B cell (primary cell): Measurements from ENCODE around the gene TOLLIP. TPM values are rescaled to one million over a fixed set of nuclear protein-coding genes. Genes with fewer than 3 reads are reported as not detected.

Experiments
- ATAC-seq: fragments of 200-7000 bp; cut with Tn5 transposase; one replicate; pipeline ENCODE4 v1.10.0; 2021; ENCODE audit warnings: low read depth, mild to moderate bottlenecking, moderate number of reproducible peaks, moderate library complexity
- CTCF ChIA-PET: fragments of 350-600 bp; sonication (Branson Sonifier 250); formaldehyde crosslinking; loops from one replicate; lab custom pipeline; 2021; ENCODE audit warnings: antibody characterized with exemption, inconsistent platforms; lab: Charles Lee
- POLR2A ChIA-PET: fragments of 350-600 bp; sonication (Branson Sonifier 250); formaldehyde crosslinking; loops from one replicate; lab custom pipeline; 2021; ENCODE audit warnings: antibody characterized with exemption; lab: Charles Lee
- DNase-seq: peaks from one replicate; pipeline ENCODE4 v3.0.0; 2013
- H2AFZ ChIP-seq: 2 replicates; pipeline ENCODE4 v1.6.1; 2012; ENCODE audit warnings: mild to moderate bottlenecking, low read depth, low read length; ENCODE audit not compliant: insufficient read depth, poor library complexity, severe bottlenecking
- H3K27ac ChIP-seq, 2 donors: 1 replicate in 1 of 2; 2 replicates in 1 of 2; pipeline ENCODE4 v1.5.1; 2012 to 2013; ENCODE audit warnings: low read length in 2 of 2, mild to moderate bottlenecking in 2 of 2, moderate library complexity in 1 of 2
- H3K27me3 ChIP-seq, 4 experiments: fragments of 200-600 bp in 1 of 4; sonication (generic) in 1 of 4; replicated peaks in 1 of 4; 1 replicate in 2 of 4; 2 replicates in 2 of 4; pipeline versions ENCODE4 v1.6.1 to v1.7.0; 2013 to 2016; ENCODE audit warnings: low read length in 3 of 4, mild to moderate bottlenecking in 2 of 4, mixed read lengths in 1 of 4, moderate library complexity in 1 of 4; ENCODE audit not compliant: insufficient read depth in 4 of 4, control insufficient read depth in 3 of 4; ENCODE audit errors: control extremely low read depth in 1 of 4
- H3K36me3 ChIP-seq, 2 experiments: replicated peaks in 1 of 2; 1 replicate in 1 of 2; 2 replicates in 1 of 2; pipeline versions ENCODE4 v1.6.1 to v1.7.1; 2013; ENCODE audit warnings: low read length in 1 of 2; ENCODE audit not compliant: insufficient read depth in 2 of 2, control insufficient read depth in 1 of 2; ENCODE audit errors: control extremely low read depth in 1 of 2, extremely low read depth in 1 of 2
- H3K4me1 ChIP-seq, 2 donors: fragments of 200-600 bp in 1 of 2; sonication (generic) in 1 of 2; 1 replicate in 1 of 2; 2 replicates in 1 of 2; pipeline versions ENCODE4 v1.5.1 to v1.6.1; 2013 to 2017; ENCODE audit warnings: low read length in 2 of 2; ENCODE audit not compliant: control insufficient read depth in 2 of 2, insufficient read depth in 2 of 2
- H3K4me2 ChIP-seq: replicated peaks from 2 replicates; pipeline ENCODE3; 2012; ENCODE audit warnings: mild to moderate bottlenecking, low read depth, low read length; ENCODE audit not compliant: poor library complexity, severe bottlenecking
- H3K4me3 ChIP-seq, 5 experiments: fragments of 200-600 bp in 1 of 5; sonication (generic) in 1 of 5; 1 replicate in 3 of 5; 2 replicates in 2 of 5; pipeline versions ENCODE4 v1.5.1 to v1.7.0; 2011 to 2016; ENCODE audit warnings: low read length in 4 of 5, mild to moderate bottlenecking in 4 of 5, low read depth in 2 of 5, control low read depth in 1 of 5, moderate library complexity in 1 of 5; ENCODE audit not compliant: insufficient read depth in 1 of 5; ENCODE audit errors: control extremely low read depth in 1 of 5, extremely low read depth in 1 of 5
- H3K79me2 ChIP-seq: fragments of 200-600 bp; sonication (generic); one replicate; pipeline ENCODE4 v1.6.0; 2016; ENCODE audit warnings: low read length; ENCODE audit not compliant: control insufficient read depth, insufficient read depth
- H3K9ac ChIP-seq: fragments of 200-600 bp; sonication (generic); 2 replicates; pipeline ENCODE4 v1.6.1; 2017; ENCODE audit warnings: mild to moderate bottlenecking, low read length, moderate library complexity
- H3K9me3 ChIP-seq, 3 donors: one replicate each; pipeline versions ENCODE4 v1.6.1 to v1.7.1; 2013; ENCODE audit warnings: low read length in 2 of 3; ENCODE audit not compliant: control insufficient read depth in 2 of 3, insufficient read depth in 1 of 3; ENCODE audit errors: control extremely low read depth in 1 of 3
- H4K20me1 ChIP-seq: 2 replicates; pipeline ENCODE4 v1.6.0; 2012; ENCODE audit warnings: mild to moderate bottlenecking, low read length; ENCODE audit not compliant: insufficient read depth, control insufficient read depth, poor library complexity, severe bottlenecking
- H3K27ac Mint-ChIP-seq: one replicate; pipeline ENCODE4 v1.8.0; 2021; ENCODE audit warnings: mixed read lengths
- H3K27me3 Mint-ChIP-seq: one replicate; pipeline ENCODE4 v1.8.0; 2021; ENCODE audit warnings: mixed read lengths
- H3K4me1 Mint-ChIP-seq: one replicate; pipeline ENCODE4 v1.8.0; 2021; ENCODE audit warnings: mixed read lengths
- H3K4me3 Mint-ChIP-seq: one replicate; pipeline ENCODE4 v1.8.0; 2021; ENCODE audit warnings: mixed read lengths
- H3K9me3 Mint-ChIP-seq: one replicate; pipeline ENCODE4 v1.8.0; 2022; ENCODE audit warnings: mixed read lengths; ENCODE audit not compliant: insufficient read depth
- CTCF ChIP-seq: fragments of 200-600 bp; IDR thresholded peaks from one replicate; pipeline ENCODE4 v1.8.0; 2022; ENCODE audit warnings: antibody characterized with exemption, mild to moderate bottlenecking
- EZH2 ChIP-seq: IDR thresholded peaks from 2 replicates; pipeline ENCODE4 v1.6.1; 2012; ENCODE audit warnings: borderline replicate concordance, low read depth, mild to moderate bottlenecking, moderate library complexity, low read length; ENCODE audit not compliant: insufficient read depth, poor library complexity, severe bottlenecking
- WGBS: methylation state at CpG from one replicate; pipeline ENCODE4 v1.1.5; 2013; ENCODE audit warnings: missing lambda C conversion rate; ENCODE audit not compliant: insufficient coverage; 5-methylcytosine and 5-hydroxymethylcytosine counted together
- intact Hi-C: fragments of 100-400 bp; cut with micrococcal nuclease; formaldehyde crosslinking; loops from one replicate; pipeline ENCODE4 v1.10.0; 2022
- polyA plus RNA-seq: library from polyadenylated mRNA; depleted of rRNA; stranded (reverse); fragments of >200 nt; gene quantifications from 2 replicates; pipeline ENCODE4 v1.2.3, GENCODE V29; 2012
- total RNA-seq, 2 donors: library from RNA; stranded (reverse); fragments of 120-200 nt in 1 of 2; gene quantifications; 1 replicate in 1 of 2; 2 replicates in 1 of 2; pipeline versions ENCODE4 v1.2.3 to v1.2.4, GENCODE V29; 2013 to 2022

The TOLLIP gene
- total and polyA plus RNA-seq, 2 donors (not counting 1 experiment from before 2014, with no cell fraction given): 34.7 to 52.5 TPM

GRCh38 chr11:1260023-1260501 lies 49.4 kb downstream of the TOLLIP start:
- Mint-ChIP-seq H3K27ac (no peak overlapping the region), H3K27me3 (no peaks in the 10 kb centered on the region)
- intact Hi-C loops: loop anchor here (5.0 kb wide), 1 partner anchor 312 kb away; the partner anchor contains the start of gene DUSP8

GRCh38 chr11:1259561-1259960 lies 49.9 kb downstream of the TOLLIP start:
- TF ChIP-seq CTCF: no peak
- no peak for TF ChIP-seq EZH2
- CTCF ChIA-PET: no interaction called here
- Mint-ChIP-seq H3K9me3 (peaks cover 3% of the 10 kb centered on the region), H3K27me3 (no peaks in the 10 kb centered on the region), H3K4me1 (peaks cover 19% of the 10 kb centered on the region), H3K27ac (no peak overlapping the region), H3K4me3 (no peak overlapping the region)
- intact Hi-C loops: no loop called here
- Histone ChIP-seq H2AFZ (no peak overlapping the region), H3K4me2 (no peak overlapping the region), H3K27ac (no peak overlapping the region), H3K27me3 (no peaks in the 10 kb centered on the region), H3K4me3 (no peak overlapping the region), H3K9ac (no peak overlapping the region), H3K79me2 (no peaks in the 10 kb centered on the region), H3K9me3 (no peaks in the 10 kb centered on the region), H3K36me3 (peaks cover 0 to 2% of the 10 kb centered on the region in 2 experiments), H3K4me1 (peaks cover 12 to 20% of the 10 kb centered on the region in 2 donors), H4K20me1 (no peaks in the 10 kb centered on the region)
- WGBS: 90% methylated on average over 9 of the region's 9 CpGs
- no peak for ATAC-seq
- no peak for DNase-seq
- POLR2A ChIA-PET: no interaction called here

More at GRCh38 chr11:1260023-1260501, 49.4 kb downstream of the TOLLIP start:
- H3K36me3 ChIP-seq: peaks cover 0 to 2% of the 10 kb centered on the region in 2 experiments
- 100% methylated on average over 1 of the region's 10 CpGs for WGBS
- H3K79me2 ChIP-seq: no peaks in the 10 kb centered on the region
- peaks cover 6% of the 10 kb centered on the region for H3K9me3 Mint-ChIP-seq
- ATAC-seq (no peak), DNase-seq (no peak)
- H3K9ac ChIP-seq: no peak overlapping the region
- no peak overlapping the region for H3K4me3 ChIP-seq
- H2AFZ ChIP-seq: no peak overlapping the region
- ChIA-PET POLR2A (no interaction called here), CTCF (no interaction called here)
- H3K4me1 Mint-ChIP-seq: peaks cover 19% of the 10 kb centered on the region
- no peak overlapping the region for H3K27ac ChIP-seq
- no peaks in the 10 kb centered on the region for H4K20me1 ChIP-seq
- TF ChIP-seq CTCF (no peak), EZH2 (no peak)
- H3K27me3 ChIP-seq: no peaks in the 10 kb centered on the region
- H3K4me3 Mint-ChIP-seq: no peak overlapping the region
- H3K4me2 ChIP-seq: no peak overlapping the region
- H3K9me3 ChIP-seq: peaks cover 0 to under 1% (median 0%) of the 10 kb centered on the region in 3 donors
- peaks cover 12 to 20% of the 10 kb centered on the region in 2 donors for H3K4me1 ChIP-seq
